A673 (cell line): ENCODE measurements around the gene PGGHG. TPM values are rescaled to one million over a fixed set of nuclear protein-coding genes. Genes with fewer than 3 reads are reported as not detected.
"Not testable (repeated sequence)": the region's sequence is repeated elsewhere in the genome, so short reads cannot be mapped to it uniquely, and the experiment has no call there.

ENCODE experiments used
- BruUV-seq: library from RNA; stranded (reverse); fragments of 400-500 nt; replicated peaks from 2 replicates; lab custom pipeline; 2021; lab: Mats Ljungman, UMichigan
- CTCF ChIA-PET: fragments of 300-600 bp; sonication (Branson Sonifier 250); formaldehyde crosslinking; loops from one replicate; lab custom pipeline; 2022; ENCODE audit warnings: antibody characterized with exemption; lab: Charles Lee
- POLR2A ChIA-PET: fragments of 300-600 bp; sonication (Branson Sonifier 250); formaldehyde crosslinking; loops from one replicate; lab custom pipeline; 2022; ENCODE audit warnings: antibody characterized with exemption; ENCODE audit not compliant: low non-redundant PET; lab: Charles Lee
- DNase-seq: peaks from one replicate; pipeline ENCODE4 v3.0.0-alpha.2; 2015; ENCODE audit warnings: low spot score
- H3K27ac ChIP-seq: fragments of 200-600 bp; sonication (generic); 2 replicates; pipeline ENCODE4 v1.5.1; 2016; ENCODE audit warnings: mixed run types, low read depth, mild to moderate bottlenecking, mixed read lengths, antibody characterized with exemption, low read length; ENCODE audit not compliant: poor library complexity, severe bottlenecking
- H3K27me3 ChIP-seq: fragments of 200-600 bp; sonication (generic); replicated peaks from 2 replicates; pipeline ENCODE4 v1.6.1; 2017; ENCODE audit warnings: mixed run types, low read depth, mild to moderate bottlenecking, mixed read lengths, antibody characterized with exemption, low read length; ENCODE audit not compliant: insufficient read depth, poor library complexity
- H3K36me3 ChIP-seq: fragments of 200-600 bp; sonication (generic); 2 replicates; pipeline ENCODE4 v1.6.1; 2016; ENCODE audit warnings: mixed run types, mild to moderate bottlenecking, mixed read lengths, antibody characterized with exemption, low read length; ENCODE audit not compliant: insufficient read depth, poor library complexity, severe bottlenecking
- H3K4me1 ChIP-seq: fragments of 200-600 bp; sonication (generic); 2 replicates; pipeline ENCODE4 v1.6.1; 2017; ENCODE audit warnings: mixed run types, mild to moderate bottlenecking, mixed read lengths, antibody characterized with exemption, low read length; ENCODE audit not compliant: insufficient read depth, poor library complexity, severe bottlenecking
- H3K4me3 ChIP-seq: fragments of 200-600 bp; sonication (generic); 2 replicates; pipeline ENCODE4 v1.5.1; 2016; ENCODE audit warnings: low read depth, mixed run types, mild to moderate bottlenecking, mixed read lengths, low read length; ENCODE audit not compliant: poor library complexity, severe bottlenecking
- H3K9me3 ChIP-seq: fragments of 200-600 bp; sonication (generic); 2 replicates; pipeline ENCODE4 v1.6.1; 2016; ENCODE audit warnings: mixed run types, low read depth, mild to moderate bottlenecking, mixed read lengths, antibody characterized with exemption, low read length; ENCODE audit not compliant: poor library complexity, severe bottlenecking
- EZH2 ChIP-seq: fragments of 200-600 bp; sonication (generic); IDR thresholded peaks from 2 replicates; pipeline ENCODE4 v1.6.1; 2017; ENCODE audit warnings: borderline replicate concordance, low read depth, mild to moderate bottlenecking, mixed read lengths, antibody characterized with exemption, low read length; ENCODE audit not compliant: poor library complexity, severe bottlenecking
- intact Hi-C: fragments of 100-400 bp; cut with micrococcal nuclease; formaldehyde crosslinking; loops from one replicate; pipeline ENCODE4 v1.10.0; 2022; ENCODE audit not compliant: unreplicated experiment
- total RNA-seq: library from RNA; stranded (reverse); gene quantifications from 2 replicates; pipeline ENCODE4 v1.2.3, GENCODE V29; 2021
- TF ChIP-seq, protein P1 (sequence below): fragments of 300-800, 200-600 bp; sonication (generic); conservative IDR thresholded peaks from 2 replicates; pipeline ENCODE4 v1.5.1; 2017; ENCODE audit warnings: low read depth, mild to moderate bottlenecking, antibody characterized with exemption, low read length, moderate library complexity, mixed read lengths

The PGGHG gene
- total RNA-seq, 1 experiment from 2014 or later: 5.4 TPM

DNA sequence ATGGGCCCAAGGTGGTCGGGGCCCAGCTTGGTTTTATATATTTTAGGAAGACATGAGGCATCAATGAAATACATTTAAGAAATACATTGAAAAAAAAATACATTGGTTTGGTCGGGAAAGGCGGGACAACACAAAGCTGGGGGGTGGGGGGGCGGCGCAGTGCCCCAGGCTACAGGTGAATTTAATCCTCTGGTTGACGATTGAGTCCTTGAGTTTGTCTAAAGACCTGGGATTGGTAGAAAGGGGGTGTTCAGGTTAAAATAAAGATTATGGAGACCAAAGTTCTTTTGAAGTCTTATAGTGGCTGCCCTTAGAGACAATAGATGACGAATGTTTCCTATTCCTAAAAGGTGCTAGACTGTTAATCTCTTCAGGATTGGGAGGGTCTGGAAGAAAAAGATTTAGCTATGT lies 28.0 kb downstream of the PGGHG start:
- no TSS peak for BruUV-seq
- H3K4me3 ChIP-seq: no peak overlapping the region

DNA sequence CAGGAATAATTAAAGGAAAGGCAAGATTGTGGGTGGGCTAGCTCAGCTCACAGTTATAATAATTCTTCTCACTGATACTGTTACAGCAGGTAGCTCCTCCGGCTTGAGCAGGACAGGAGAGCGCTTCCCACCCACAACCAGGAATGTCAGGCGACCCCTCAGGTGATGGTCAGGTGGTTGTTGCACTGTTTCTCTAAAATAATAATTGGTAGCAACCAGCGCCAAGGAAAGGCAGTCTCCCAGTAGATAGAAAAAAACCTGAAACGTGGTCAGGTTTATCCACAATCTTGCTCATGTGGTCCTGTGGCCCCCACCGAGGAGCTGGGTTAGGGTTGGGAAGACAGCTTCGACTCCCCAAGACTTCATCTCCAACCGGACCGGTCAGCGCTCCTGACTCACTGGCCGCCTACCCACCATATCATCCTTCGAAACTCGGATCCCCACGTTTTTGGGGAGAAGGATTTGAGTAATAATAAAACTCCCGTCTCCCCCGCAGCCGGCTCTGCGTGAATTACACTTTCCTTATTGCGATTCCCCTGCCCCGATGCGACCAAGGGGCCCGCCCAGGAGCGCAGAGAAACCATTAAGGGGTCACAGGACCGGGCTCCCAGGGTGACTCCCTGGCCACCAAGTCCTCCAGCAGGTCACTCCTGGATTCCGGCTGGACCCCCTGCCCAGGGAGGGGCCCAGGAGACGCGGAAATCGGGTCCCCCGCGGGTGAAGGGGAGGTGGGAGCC lies 28.9 kb downstream of the PGGHG start:
- H3K27ac ChIP-seq, BruUV-seq, H3K27me3 ChIP-seq, POLR2A ChIA-PET, H3K36me3 ChIP-seq, H3K9me3 ChIP-seq, DNase-seq, H3K4me3 ChIP-seq, H3K4me1 ChIP-seq: not testable (repeated sequence)
- intact Hi-C loops: loop anchor here (1.0 kb wide), 1 partner anchor 8 kb away; no protein-coding TSS in a partner anchor
- CTCF ChIA-PET: interaction anchor here (0.5 kb wide), 1 partner anchor 38 kb away, joined by 7 read pairs; no protein-coding TSS in a partner anchor

More for the DNA sequence above, 28.0 kb downstream of the PGGHG start:
- intact Hi-C loops: loop anchor here (1.0 kb wide), 1 partner anchor 9 kb away; no protein-coding TSS in a partner anchor
- H3K36me3 ChIP-seq: no peaks in the 10 kb centered on the region
- H3K27ac ChIP-seq: no peak overlapping the region
- peaks cover 13% of the 10 kb centered on the region for H3K4me1 ChIP-seq
- TF ChIP-seq, protein P1, sequence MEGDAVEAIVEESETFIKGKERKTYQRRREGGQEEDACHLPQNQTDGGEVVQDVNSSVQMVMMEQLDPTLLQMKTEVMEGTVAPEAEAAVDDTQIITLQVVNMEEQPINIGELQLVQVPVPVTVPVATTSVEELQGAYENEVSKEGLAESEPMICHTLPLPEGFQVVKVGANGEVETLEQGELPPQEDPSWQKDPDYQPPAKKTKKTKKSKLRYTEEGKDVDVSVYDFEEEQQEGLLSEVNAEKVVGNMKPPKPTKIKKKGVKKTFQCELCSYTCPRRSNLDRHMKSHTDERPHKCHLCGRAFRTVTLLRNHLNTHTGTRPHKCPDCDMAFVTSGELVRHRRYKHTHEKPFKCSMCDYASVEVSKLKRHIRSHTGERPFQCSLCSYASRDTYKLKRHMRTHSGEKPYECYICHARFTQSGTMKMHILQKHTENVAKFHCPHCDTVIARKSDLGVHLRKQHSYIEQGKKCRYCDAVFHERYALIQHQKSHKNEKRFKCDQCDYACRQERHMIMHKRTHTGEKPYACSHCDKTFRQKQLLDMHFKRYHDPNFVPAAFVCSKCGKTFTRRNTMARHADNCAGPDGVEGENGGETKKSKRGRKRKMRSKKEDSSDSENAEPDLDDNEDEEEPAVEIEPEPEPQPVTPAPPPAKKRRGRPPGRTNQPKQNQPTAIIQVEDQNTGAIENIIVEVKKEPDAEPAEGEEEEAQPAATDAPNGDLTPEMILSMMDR: no peak
- TF ChIP-seq EZH2: no peak
- DNase-seq: no peak
- ChIA-PET CTCF (interaction anchor here (0.6 kb wide), 1 partner anchor 29 kb away, joined by 4 read pairs; no protein-coding TSS in a partner anchor), POLR2A (no interaction called here)
- H3K9me3 ChIP-seq: no peaks in the 10 kb centered on the region
- H3K27me3 ChIP-seq: no peaks in the 10 kb centered on the region

DNA sequence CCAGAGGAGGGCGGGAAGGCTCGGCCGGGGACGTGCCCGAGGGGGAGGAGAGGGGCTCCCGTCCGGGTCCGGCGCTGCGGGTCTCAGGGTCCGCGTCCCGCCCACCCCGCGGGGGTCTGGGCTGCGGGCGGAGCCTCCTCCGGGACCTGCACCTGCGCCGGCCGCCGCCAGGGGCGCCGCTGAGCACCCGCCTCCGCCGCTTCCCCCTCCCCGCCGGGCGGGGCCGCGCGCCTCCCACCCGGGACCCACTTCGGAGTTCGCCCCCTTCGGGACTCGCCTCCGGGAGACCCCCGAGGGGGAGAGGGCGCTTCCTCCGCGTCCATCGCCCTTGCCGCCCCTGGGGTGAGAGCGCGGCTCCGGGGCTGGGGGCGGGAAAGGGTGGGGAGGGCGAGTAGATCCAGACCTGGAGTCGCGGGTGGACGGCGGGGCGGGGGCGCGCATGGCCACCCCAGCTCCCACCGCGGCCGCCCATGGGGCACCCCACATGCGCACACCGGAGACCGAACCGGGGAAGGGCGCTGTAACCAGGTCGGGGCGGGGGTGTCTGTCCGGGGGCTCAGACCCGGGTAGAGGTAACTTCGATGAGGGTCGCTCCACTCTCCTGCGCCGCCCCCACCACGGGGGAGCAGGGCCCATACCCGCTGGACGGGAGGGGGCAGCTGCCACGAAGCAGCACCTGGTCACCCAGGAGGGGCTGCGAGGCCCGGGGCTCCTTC lies 29.6 kb downstream of the PGGHG start:
- H3K27ac ChIP-seq, H3K27me3 ChIP-seq, H3K9me3 ChIP-seq, intact Hi-C loops, H3K36me3 ChIP-seq, DNase-seq, H3K4me1 ChIP-seq, BruUV-seq, POLR2A ChIA-PET: not testable (repeated sequence)
- H3K4me3 ChIP-seq: peak overlapping the region; percentile 54
- CTCF ChIA-PET: interaction anchor here (0.5 kb wide), 1 partner anchor 37 kb away, joined by 7 read pairs; no protein-coding TSS in a partner anchor

DNA sequence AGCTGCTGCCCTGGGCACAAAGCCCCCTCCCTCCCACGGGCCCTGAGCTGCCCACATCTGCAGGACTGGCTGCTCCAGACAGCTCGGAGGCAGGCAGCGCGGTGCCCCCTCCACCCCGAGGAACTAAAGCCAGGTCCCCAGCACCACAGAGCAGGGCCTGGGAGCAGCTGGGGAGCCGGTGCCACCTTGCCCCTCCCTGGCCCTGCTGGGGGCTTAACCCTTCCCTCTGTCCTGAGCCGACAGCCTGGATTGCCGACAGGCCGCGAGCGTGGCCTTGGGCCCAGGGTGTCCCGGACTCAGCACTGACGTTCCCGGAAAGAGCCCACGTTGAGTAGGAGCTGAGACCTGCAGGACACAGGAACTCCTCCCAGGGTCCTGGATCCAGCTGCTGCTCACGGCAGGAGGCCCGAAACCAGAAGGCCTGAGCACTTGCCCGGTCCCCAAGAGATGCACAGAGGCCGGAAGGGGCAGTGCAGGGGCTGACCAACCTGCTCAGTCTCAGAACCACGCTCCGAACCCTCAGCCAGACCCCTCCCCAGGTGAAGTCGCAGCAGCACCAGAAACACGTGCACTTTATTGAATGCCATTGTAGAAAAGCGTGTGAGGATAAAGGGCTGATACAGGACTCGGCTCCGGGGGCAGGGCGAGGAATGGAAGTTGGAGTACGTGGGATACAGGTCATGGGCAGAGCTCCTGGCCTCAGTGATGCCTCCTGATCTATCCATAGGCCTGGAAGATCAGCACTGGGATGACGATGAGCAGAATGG lies 30.4 kb downstream of the PGGHG start:
- CTCF ChIA-PET, POLR2A ChIA-PET, intact Hi-C loops, H3K27me3 ChIP-seq, DNase-seq, H3K9me3 ChIP-seq, H3K4me1 ChIP-seq, H3K36me3 ChIP-seq, BruUV-seq, H3K27ac ChIP-seq: not testable (repeated sequence)
- H3K4me3 ChIP-seq: peak overlapping the region; percentile 54

DNA sequence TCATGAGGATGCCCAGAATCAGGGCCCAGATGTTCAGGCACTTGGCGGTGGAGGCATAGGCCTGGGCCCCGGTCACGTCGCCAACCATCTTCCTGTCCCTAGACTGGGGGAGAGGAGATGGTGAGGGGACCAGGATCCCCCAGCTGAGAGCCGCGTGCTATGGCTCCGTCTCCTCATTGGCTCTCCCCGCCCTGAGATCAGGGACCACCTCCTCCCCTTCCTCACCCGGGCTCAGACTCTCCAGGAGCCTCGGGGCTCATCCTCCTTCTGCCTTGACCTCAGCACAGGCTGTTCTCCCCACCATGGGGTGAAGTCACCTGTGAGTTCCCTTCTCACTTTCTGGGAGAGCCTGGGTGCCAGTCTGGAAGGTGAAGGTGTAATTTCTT lies 31.0 kb downstream of the PGGHG start:
- H3K27me3 ChIP-seq, H3K9me3 ChIP-seq, DNase-seq, CTCF ChIA-PET, H3K36me3 ChIP-seq, intact Hi-C loops, H3K4me1 ChIP-seq, POLR2A ChIA-PET, H3K27ac ChIP-seq, BruUV-seq: not testable (repeated sequence)
- peak overlapping the region; percentile 54 for H3K4me3 ChIP-seq
